Chondrocyte (in vitro differentiated cells): ENCODE measurements around the gene NEK6. TPM values are rescaled to one million over a fixed set of nuclear protein-coding genes. Genes with fewer than 3 reads are reported as not detected.

Source experiments
- DNase-seq: peaks from one replicate; pipeline ENCODE4 v3.0.0; 2021; ENCODE audit warnings: mixed read lengths, low spot score
- H3K27ac Mint-ChIP-seq: one replicate; pipeline ENCODE4 v1.8.0; 2021; ENCODE audit warnings: mild to moderate bottlenecking, moderate library complexity, mixed read lengths; ENCODE audit not compliant: unreplicated experiment
- H3K27me3 Mint-ChIP-seq: 2 replicates; pipeline ENCODE4 v1.8.0; 2021; ENCODE audit warnings: low read depth, mixed read lengths
- H3K36me3 Mint-ChIP-seq: 2 replicates; pipeline ENCODE4 v1.8.0; 2021; ENCODE audit warnings: low read depth, mixed read lengths
- H3K4me1 Mint-ChIP-seq: 2 replicates; pipeline ENCODE4 v1.8.0; 2021; ENCODE audit warnings: low read depth, mild to moderate bottlenecking, mixed read lengths
- H3K4me3 Mint-ChIP-seq: one replicate; pipeline ENCODE4 v1.8.0; 2021; ENCODE audit warnings: mild to moderate bottlenecking, moderate library complexity, mixed read lengths; ENCODE audit not compliant: unreplicated experiment
- H3K9me3 Mint-ChIP-seq: 2 replicates; pipeline ENCODE4 v1.8.0; 2021; ENCODE audit warnings: low read depth, mixed read lengths
- CTCF ChIP-seq: fragments of 200-600 bp; sonication (generic); IDR thresholded peaks from 2 replicates; pipeline ENCODE4 v1.5.0; 2021; ENCODE audit warnings: antibody characterized with exemption, mild to moderate bottlenecking, moderate library complexity
- total RNA-seq: library from RNA; stranded (reverse); gene quantifications from 3 replicates; pipeline ENCODE4 v1.2.1, GENCODE V29; 2021

NEK6 gene
- total RNA-seq, 1 donor from 2014 or later, result 110 TPM

- Mint-ChIP-seq H3K27me3 (no peaks in the 10 kb centered on the region), H3K27ac (no peak overlapping the region), H3K9me3 (no peaks in the 10 kb centered on the region), H3K4me1 (peaks cover 8% of the 10 kb centered on the region), H3K36me3 (no peaks in the 10 kb centered on the region), H3K4me3 (no peak overlapping the region)
- DNase-seq, result no peak
- no peak for TF ChIP-seq CTCF
Observed at GRCh38 chr9:124212381-124213050, 45.2 kb upstream of the NEK6 start.

GRCh38 chr9:124213396-124213795 is 44.4 kb upstream of the NEK6 start:
- Mint-ChIP-seq H3K27me3 (no peaks in the 10 kb centered on the region), H3K4me3 (no peak overlapping the region), H3K4me1 (peaks cover 8% of the 10 kb centered on the region), H3K9me3 (no peaks in the 10 kb centered on the region), H3K27ac (no peak overlapping the region), H3K36me3 (no peaks in the 10 kb centered on the region)
- DNase-seq, result peak; percentile 19
- no peak for TF ChIP-seq CTCF

- no peak overlapping the region for H3K27ac Mint-ChIP-seq
- H3K9me3 Mint-ChIP-seq, result no peaks in the 10 kb centered on the region
- peak; percentile 39 for DNase-seq
- peaks cover 13% of the 10 kb centered on the region for H3K4me1 Mint-ChIP-seq
- H3K4me3 Mint-ChIP-seq, result no peak overlapping the region
- no peaks in the 10 kb centered on the region for H3K36me3 Mint-ChIP-seq
- no peaks in the 10 kb centered on the region for H3K27me3 Mint-ChIP-seq
- TF ChIP-seq CTCF, result no peak
Observed at GRCh38 chr9:124214116-124214515, 43.6 kb upstream of the NEK6 start.

GRCh38 chr9:124214596-124215367 is 43.0 kb upstream of the NEK6 start:
- TF ChIP-seq CTCF, result no peak
- peak; percentile 43 for DNase-seq
- no peaks in the 10 kb centered on the region for H3K9me3 Mint-ChIP-seq
- no peaks in the 10 kb centered on the region for H3K36me3 Mint-ChIP-seq
- no peaks in the 10 kb centered on the region for H3K27me3 Mint-ChIP-seq
- H3K4me1 Mint-ChIP-seq, result peaks cover 13% of the 10 kb centered on the region
- H3K4me3 Mint-ChIP-seq, result no peak overlapping the region
- H3K27ac Mint-ChIP-seq, result no peak overlapping the region

GRCh38 chr9:124215368-124215910 is 42.3 kb upstream of the NEK6 start:
- Mint-ChIP-seq H3K27ac (no peak overlapping the region), H3K4me3 (no peak overlapping the region), H3K4me1 (peaks cover 13% of the 10 kb centered on the region), H3K27me3 (no peaks in the 10 kb centered on the region), H3K9me3 (no peaks in the 10 kb centered on the region), H3K36me3 (no peaks in the 10 kb centered on the region)
- TF ChIP-seq CTCF, result no peak
- DNase-seq, result peak; percentile 66
